Activated CD8-positive, alpha-beta memory T cell treated with anti-CD3 and anti-CD28 coated beads for 1 hour (primary cell): Measurements from ENCODE around the gene CLEC11A.
"Not testable (repeated sequence)": the region's sequence is repeated elsewhere in the genome, so short reads cannot be mapped to it uniquely, and the experiment has no call there.

Experiments
- DNase-seq, 2 donors: peaks; one replicate each; pipeline ENCODE4 v3.0.0-alpha.2; 2020; ENCODE audit warnings: low read depth in 1 of 2; ENCODE audit errors: extremely low read depth in 1 of 2

The CLEC11A gene

GRCh38 chr19:50721441-50722137 is 1.6 kb upstream of the CLEC11A start:
- DNase-seq = no peak

GRCh38 chr19:50722201-50723013 is 757 bp upstream of the CLEC11A start:
- no peak for DNase-seq

GRCh38 chr19:50723735-50724521 is 764 bp downstream of the CLEC11A start:
- DNase-seq = no peak

- peak; percentile 86 to 96 for DNase-seq
Measured at GRCh38 chr19:50724522-50725217, 1.5 kb downstream of the CLEC11A start.

GRCh38 chr19:50725218-50725910 is 2.2 kb downstream of the CLEC11A start:
- peak in 1 of 2 donors; percentile 13 for DNase-seq

GRCh38 chr19:50725911-50726230 is 2.7 kb downstream of the CLEC11A start:
- DNase-seq = no peak

GRCh38 chr19:50728084-50728737 is 5.0 kb downstream of the CLEC11A start:
- DNase-seq = peak; percentile 53 to 70

- no peak for DNase-seq
Measured at GRCh38 chr19:50729894-50730293, 6.7 kb downstream of the CLEC11A start.

GRCh38 chr19:50735869-50736268 is 12.7 kb downstream of the CLEC11A start:
- DNase-seq = no peak

- no peak for DNase-seq
Measured at GRCh38 chr19:50736338-50736737, 13.2 kb downstream of the CLEC11A start.

- no peak for DNase-seq
Measured at GRCh38 chr19:50739132-50739913, 16.2 kb downstream of the CLEC11A start.

- DNase-seq = no peak
Measured at GRCh38 chr19:50739914-50740426, 16.8 kb downstream of the CLEC11A start.

GRCh38 chr19:50741179-50741933 is 18.2 kb downstream of the CLEC11A start:
- DNase-seq = no peak

GRCh38 chr19:50743537-50743936 is 20.4 kb downstream of the CLEC11A start:
- no peak for DNase-seq

- no peak for DNase-seq
Measured at GRCh38 chr19:50745221-50745620, 22.1 kb downstream of the CLEC11A start.

GRCh38 chr19:50747141-50747540 is 24.0 kb downstream of the CLEC11A start:
- not testable (repeated sequence) for DNase-seq

- DNase-seq = no peak
Measured at GRCh38 chr19:50749490-50749889, 26.3 kb downstream of the CLEC11A start.

- DNase-seq = no peak
Measured at GRCh38 chr19:50750010-50750409, 26.8 kb downstream of the CLEC11A start.
